ENCODE measurements around the gene CSE1L.

GRCh38 chr20:49028684-49029083 is 17.4 kb upstream of the CSE1L start:
- TF ChIP-seq CTCF (IDR thresholded peaks at IDR 0.05), result peak in 1 of 6 experiments; percentile 3
- TF ChIP-seq POLR2A (IDR thresholded peaks at IDR 0.05), result no peak
